Hematopoietic multipotent progenitor cell treated with erythropoietin and hydrocortisone succinate and interleukin-3 and kit ligand, for 17 days (in vitro differentiated cells): ENCODE results near the gene RAB23.
"Not testable (repeated sequence)": the region's sequence is repeated elsewhere in the genome, so short reads cannot be mapped to it uniquely, and the experiment has no call there.

Experiments used
- DNase-seq: peaks from one replicate; pipeline ENCODE4 v3.0.0-alpha.2; 2015; ENCODE audit warnings: low spot score

RAB23 gene

DNA sequence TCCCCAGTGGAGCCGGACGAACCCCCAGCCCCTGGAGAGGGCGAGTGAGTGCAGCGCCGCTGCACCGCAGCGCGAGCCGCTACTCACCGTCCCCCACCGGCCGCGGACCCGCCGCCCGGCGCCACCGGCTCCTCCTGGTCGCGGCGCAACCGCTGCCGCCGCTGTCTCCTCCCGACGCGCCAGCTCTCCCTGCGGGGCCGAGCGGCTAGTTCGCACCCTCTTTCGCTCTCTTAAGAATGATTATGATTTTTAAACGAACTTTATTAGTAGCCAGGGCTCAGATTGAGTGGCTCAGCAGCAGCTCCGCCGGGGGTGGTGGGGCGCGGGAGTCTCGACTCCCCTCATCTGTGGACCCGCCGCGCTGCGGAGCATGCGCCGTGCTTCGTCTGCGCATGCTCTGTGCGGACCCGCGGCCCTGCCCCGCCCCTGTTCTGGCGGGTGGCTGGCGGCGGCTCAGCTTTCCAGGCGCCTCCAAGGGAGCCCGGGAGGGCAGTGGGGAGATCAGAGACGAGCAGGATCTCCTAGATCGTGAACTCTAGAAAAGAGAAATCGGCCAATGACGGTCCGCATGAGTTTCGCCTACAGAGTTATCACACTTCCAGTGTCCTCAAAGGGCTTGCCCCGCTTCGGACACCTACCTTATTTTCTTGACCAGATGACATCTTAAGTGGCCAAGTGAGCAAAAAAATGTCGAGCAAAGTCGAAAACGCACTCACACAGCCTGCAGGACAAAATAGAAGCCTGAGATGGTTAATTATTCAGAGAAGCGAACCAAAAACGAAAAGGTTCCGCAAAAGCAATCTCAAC lies at the start of gene RAB23:
Gene RAB23 (minus strand): TSS at position 372 of the 807 bp plus-strand sequence. CDS start 11,927 bp downstream, outside the sequence.
- DNase-seq: peak; percentile 83

DNA sequence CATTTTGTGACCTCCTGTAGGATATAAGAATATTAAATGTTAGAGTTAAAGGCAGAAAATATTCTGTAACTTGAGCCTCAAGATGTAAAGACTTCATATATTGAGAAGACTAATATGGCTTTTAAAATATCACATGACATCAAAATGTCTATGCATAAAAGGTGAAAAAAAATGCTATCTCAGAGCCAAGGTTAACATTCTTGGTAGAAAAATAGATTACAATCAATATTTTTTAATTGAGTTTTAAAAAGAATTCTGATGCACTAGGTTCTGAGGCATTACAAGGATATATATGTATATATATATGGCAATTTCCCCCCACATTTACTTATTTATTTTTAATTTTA lies 46.2 kb upstream of the RAB23 start:
- no peak for DNase-seq

DNA sequence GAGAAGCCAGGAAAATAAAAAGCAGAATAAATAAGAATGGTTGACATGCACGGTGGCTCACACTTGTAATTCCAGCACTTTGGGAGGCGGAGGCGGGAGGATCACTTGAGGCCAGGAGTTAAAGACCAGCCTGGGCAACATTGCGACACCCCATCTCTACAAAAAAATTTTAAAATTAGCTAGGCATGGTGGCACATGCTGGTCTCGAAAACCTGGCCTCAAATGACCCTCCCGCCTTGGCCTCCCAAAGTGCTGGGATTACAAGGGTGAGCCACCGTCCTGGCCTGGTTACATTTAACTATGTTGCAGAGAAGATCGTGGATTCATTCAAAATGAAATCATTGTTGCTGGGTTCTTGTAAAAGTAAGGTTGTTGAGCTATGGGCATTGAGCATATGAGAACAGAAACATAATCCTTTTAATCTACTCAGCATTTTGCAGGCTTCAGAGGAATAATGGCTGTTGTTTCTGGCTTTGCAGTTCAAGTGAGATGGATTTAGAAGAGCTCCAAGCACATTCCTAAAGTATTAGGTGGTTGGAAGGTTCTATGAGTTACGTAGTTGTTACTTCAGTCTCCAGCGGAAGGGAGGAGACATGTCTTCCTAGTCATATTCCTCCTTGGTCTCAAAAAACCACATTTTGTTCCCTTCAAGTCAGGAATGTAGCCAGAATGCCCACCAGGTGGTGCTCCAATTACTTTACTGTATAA lies 45.6 kb upstream of the RAB23 start:
- DNase-seq: peak; percentile 11

DNA sequence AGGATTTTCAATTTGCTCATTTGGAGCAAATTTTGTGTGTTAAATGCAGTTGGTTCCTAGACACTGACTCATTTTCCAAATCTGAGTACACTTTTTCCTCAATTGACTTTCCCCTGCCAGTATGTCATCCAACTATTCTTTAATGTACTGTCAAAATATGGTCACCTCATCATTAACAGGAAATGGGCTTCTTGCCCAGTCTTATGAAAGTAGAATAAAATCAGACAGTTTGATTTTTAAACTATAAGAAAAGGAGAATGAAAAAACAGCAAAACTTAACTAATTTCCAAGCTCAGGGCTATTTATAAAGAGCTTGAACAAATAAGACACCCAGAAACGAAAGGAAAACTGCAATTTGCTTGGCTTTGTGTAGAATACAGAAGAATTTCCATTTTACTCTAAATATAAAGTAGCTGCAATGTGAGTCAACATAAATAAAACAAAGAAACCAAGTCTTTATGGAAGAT lies 43.7 kb upstream of the RAB23 start:
- DNase-seq: no peak

DNA sequence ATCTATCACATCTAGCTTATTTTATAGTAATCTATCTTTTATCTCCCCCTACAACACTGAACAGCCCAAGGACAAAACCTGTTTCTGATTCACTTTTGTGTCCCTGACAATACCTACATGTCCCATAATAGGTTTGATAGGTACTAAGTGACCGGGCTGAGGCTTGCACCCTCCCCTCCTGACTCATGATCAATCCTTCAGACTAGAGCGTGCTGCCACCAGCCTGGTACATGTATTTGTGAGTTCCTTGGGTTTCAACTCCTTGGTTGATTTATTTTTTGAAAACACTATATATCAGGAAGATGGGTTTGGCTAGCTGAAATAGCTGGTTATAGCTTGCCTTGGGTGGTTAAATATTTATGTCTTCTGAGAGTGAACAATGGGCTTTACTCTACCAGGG lies 41.6 kb upstream of the RAB23 start:
- DNase-seq: no peak

DNA sequence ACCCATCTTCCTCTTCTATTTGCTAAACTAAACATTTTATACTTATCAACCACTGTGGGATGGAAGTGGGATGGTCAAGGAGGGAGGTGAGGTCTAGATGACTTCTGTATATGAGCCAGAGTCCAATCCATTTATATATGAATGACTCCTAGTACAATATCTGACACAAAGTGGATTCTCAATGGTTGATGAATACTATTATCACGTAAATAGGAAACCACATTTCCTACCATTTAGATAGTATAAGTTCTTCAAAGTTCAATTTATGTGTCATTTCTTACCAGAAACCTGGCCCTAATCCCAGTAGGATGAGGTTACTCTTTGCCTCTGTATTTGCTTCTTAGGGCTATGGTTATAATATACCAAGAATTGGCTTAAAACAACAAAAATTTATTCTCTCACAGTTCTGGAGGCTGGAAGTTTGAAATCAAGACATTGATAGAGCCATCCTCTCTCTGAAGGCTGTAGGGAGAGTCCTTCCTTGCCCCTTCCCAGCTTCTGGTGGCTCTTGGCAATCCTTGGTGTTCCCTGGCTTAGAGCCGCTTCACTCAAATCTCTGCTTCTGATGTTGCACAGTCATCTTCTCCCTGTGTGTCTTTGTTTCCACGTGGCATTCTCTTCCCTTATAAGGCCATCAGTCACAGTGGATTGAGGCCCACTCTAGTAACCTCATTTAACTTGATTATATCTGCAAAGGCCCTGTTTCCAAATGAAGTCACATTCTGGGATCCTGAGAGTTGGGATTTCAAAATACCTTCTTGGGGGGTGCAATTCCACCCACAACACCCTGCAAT lies 41.0 kb upstream of the RAB23 start:
- no peak for DNase-seq

DNA sequence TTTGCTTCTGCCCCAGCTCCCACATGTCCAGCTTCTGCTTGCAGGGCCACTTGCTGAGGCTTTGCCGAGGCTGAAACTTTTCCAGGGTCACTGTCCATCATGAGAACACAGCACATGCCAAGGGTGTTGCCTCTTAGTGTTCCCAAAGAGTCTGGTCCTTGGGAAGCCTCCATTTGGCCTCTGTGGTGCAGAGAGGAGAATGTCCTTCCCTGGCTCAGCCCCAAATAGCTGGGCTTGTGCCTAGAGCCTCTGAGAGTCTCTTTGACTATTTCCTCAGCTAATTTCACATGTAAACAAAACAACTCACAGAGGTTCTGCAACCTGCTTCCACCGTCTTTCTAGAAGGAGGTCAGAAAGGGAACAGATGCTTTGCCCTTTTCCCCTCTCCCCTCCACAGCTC lies 40.4 kb upstream of the RAB23 start:
- DNase-seq: no peak

DNA sequence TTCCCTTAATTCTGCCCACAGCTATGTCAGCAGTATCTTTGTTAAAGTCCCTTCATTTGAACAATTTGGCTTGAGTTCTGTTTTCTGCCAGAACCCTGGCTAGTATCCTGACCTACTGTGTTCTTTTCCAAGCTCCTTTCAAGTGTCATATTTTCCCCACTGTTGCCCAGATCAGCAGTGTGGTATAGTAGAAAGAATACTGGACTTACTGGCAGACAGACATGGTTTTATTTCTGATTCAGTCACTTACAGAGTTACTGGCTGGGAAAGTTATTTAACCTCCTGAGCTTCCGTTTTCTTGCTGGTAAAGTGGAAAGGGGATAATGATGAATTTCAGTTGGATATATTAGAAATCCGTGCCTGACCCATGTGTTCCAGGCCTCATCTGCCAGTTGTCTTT lies 39.8 kb upstream of the RAB23 start:
- no peak for DNase-seq

DNA sequence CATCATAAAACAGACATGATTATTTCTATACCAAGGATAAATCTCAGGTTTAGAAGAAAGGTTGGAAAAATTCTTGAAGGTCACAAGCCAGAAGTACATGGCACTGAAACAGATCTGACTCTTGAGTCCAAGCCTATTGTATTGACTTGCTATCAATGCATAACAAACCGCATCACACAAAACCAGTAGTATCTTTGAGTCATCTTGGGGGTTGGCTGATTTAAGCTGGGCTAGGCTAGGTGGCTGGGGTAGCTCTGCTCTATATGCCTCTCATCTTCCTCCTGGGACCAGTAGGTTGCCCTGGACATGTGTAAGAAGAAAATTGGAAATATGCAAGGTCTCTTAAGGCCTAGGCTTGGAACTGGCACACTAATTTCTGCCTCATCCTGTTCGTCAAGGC lies 37.0 kb upstream of the RAB23 start:
- no peak for DNase-seq

DNA sequence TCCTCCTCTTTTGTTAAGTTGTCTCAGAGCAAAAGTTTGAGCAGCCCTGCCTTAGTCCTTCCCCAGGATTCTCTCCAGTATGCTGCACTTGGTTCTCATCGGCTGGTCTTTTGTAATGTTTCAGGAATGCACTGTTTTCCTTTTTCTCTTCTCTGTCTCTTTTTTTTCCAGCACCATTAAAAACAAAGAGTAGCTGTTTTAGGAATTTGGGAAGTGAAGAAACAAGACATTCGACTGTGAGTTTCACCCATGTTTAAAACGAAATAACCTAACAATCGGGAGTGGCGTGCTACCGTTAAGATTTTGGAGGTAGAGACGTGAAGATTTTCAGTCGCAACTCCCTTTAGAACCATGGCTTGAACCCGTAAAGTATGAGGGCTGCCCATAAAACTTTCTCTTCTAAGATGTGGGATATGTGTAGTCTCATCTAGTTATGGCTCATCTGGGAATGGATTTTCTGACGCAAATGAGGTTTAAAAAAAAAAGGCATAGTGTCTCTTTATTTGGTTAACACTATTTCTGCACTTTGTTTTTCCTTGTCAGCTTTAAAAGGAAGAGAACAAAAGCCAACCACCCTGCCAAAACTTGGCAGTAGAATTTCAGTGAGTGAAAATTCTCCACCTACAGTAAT lies 35.9 kb upstream of the RAB23 start:
- DNase-seq: no peak

DNA sequence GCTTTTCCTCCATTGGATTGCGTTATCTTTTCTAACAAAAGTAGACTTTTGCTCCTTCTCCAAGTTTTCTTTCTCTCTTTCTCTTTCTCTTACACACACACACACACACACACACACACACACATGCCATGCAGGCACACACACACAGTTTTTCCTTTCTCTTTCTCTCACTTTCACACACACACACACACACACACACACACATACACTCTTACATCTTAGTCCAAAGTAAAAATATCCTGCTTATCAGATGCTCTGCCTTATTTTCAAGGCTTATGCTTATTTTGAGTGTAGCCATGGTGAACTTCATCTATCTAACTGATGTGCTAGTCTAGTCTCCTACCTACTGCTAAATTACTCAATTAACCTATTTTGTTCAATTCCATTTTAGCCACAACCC lies 34.4 kb upstream of the RAB23 start:
- DNase-seq: no peak

DNA sequence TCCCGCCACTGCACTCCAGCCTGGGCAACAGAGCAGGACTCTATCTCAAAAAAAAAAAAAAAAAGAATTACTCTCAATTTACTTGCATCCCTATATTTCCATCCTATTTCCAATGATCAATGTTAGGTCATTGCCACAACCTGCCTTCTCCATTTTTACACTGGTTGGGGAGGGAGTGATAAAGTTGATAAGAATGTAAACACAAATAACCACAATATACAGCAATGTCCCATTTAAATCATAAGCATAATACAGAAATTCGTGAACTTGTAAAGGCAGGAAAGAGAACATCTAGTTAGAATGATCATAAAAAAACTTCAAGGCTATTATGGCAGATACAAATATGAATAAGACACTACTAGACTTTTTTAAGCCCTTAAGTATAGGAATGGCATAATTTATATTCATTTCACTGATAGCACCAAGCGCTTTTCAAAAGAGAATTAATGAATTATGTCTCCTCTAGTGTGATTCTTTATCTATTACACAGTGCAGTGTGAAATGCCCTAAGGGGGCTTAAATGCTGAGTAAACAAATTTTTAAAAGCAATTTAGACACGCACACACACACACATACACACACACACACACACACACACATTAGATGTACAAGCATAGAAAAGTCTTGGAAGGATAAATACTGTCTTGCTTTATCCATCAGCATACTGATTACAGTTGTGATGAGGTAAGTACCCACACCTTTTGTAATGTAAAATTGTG lies 33.5 kb upstream of the RAB23 start:
- no peak for DNase-seq

DNA sequence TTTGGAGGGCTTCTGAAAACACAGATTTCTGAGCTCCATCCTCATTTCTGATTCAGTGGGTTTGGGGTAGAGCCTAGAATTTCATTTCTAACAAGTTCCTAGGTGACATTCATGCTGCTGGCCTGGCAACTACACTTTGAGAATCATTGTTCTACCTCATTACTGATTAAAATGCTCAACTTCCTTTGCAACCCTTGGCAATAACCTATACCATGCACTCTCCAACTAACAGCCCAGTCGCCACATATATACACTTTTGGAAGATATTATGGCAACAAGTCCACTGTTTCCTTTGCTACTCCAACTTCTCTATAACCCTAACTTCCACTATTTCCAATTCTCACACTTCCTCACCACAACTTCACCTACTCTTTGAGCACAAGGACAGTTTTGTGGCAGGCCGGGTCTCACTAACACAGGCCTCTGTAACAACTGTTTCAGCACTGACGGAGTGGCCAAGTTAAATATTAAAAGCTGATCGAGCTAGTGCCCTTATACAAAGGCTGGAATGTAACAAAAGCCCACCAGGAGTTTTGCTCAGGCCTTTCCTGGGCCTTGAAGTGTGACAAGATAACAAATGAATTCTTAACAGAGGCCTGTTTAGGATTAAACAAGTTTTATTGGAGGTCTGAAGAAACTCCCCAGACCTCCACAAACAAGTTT lies 32.1 kb upstream of the RAB23 start:
- DNase-seq: no peak

DNA sequence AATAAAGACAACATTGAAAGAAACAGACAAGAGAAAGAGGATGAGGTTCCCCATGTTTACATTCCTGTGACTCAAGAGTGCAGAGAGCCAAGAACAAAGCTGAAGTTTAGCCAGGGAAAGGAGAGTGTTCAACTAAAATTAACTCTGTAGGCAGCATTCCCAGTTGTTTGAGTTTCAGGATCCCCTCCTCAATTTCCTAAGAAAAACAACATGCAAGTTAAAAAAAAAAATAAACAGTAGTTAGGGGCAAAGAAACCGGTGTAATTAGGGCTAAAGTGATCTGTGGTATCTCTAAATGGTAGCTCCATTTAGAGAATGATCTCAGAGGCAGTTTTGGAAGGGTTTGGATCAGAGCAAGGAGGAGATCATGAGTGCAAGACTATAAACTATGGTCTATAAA lies 30.9 kb upstream of the RAB23 start:
- DNase-seq: no peak

DNA sequence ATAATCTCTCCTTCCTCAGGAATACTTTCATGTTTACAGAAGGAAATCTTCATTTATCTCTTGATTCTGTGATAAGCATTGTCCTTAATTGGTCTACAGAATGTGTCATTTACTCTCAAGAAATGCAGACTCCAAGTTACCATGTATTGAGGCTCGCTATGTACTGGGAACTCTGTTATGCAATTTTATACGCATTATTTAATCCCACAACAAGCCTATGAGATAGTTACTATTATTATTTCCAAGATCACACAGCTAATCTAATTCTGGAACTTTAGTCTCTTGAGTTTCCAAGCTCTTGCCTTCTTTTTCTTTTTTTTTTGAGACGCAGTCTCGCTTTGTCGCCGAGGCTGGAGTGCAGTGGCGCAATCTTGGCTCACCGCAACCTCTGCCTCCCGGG lies 30.0 kb upstream of the RAB23 start:
- no peak for DNase-seq

DNA sequence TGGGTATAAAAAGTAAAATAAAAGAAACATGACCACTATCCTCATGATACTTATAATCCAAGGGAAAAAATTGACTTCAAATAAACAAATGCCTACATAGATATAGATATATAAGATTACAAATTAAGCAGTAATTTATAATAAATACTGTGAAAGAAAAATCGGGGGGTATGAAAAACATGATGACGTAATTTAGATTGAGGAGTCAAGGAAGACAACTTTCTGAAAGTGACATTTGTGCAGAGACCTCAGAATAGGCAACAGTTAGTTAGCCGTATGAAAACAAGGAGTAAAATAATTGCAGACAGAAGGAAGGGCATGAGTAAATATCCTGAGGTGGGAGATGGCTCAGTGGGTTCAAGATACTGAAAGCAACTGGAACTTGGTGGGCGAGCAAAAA lies 28.2 kb upstream of the RAB23 start:
- no peak for DNase-seq

DNA sequence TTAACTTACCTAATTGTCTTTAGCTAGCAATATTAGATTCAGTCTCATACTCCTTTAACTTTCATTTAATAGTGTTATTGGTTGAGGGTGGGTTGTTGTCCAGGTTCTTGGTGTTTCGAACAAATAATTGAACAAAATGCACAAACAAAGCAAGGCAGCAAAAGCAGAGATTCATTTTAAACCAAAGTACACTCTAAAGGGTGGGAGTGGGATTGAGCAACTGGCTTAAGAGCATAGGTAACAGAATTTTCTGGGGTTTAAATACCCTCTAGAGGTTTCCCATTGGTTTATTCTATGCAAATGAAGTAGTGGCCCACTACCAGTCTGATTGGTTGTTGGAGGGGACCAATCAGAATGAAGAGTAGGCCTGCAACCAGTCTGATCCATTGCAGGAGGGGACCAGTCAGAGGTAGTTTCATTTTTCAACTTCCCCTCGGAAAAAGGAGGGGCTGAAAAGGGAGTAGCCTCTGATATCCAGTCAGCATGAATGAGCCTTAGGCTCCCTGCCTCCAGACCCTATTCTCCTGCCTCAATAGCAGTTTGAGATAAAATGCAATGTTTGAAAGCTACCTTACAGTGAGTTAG lies 26.3 kb upstream of the RAB23 start:
- no peak for DNase-seq

DNA sequence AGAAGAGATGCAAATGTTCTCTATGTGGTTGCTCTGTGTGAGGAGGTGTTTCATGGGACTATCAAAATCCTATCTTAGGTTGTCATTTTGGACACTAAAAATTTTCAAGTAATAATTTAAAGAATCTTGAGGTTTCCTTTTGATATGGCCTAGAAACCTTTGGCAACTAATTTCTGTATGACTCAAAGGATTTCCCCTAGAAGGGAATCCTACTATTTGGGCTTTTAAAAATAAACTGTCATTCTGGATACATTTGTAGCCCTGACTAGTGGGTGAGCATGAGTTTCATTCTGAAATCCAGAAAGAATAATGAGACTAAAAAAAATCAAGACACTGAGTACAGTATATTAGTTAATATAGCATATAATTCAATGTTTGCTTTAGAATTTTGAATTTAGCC lies 25.5 kb upstream of the RAB23 start:
- no peak for DNase-seq

DNA sequence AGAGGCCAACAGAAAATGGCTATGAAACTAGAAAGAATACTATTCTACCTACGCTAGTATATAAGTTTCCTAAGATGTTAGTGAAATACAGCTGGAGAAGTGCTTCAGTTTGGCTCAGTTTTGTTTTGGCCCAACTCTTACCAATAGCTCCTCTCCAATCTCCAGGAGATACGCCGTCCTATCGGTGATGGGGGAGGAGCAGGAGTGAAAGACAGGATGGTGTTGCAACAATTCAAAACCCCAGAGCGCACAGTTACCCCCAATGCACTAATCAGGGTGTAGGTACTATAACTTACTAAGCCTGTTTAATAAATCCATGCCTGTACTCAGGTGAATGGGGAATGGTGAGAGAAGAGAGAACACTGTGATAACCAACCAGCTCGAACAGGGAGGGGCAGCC lies 24.2 kb upstream of the RAB23 start:
- DNase-seq: no peak

DNA sequence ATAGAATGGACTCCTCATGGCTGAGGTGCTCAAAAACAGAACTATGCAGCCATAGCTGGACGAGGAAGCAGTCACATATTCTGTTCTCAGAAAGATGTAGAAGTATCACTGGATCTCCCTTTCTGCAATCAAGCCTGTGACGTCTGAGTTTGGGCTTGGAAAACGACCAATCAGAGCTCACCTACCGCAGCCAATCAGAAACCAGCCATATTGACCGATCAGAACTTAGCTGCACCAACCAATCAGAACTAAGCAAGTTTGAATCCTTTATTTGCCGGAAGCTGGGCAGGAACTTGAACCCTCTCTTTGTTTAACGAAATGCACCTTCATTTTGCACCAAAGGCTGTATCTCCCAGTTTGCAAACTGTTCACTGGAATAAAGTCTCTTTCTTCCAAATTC lies 21.8 kb upstream of the RAB23 start:
- DNase-seq: no peak

DNA sequence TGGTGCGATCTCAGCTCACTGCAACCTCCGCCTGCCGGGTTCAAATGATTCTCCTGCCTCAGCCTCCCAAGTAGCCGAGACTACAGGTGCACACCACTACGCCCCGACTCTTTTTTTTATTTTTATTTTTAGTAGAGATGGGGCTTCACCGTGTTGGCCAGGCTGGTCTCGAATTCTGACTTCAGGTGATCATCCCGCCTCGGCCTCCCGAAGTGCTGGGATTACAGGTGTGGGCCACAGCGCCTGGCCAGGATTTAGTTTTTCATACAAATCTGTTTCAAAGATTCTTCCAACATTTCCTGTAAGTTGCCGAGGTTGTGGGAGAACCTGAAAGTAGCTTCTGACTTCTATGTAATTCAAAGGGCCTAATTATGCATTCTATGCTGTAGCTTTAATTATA lies 21.4 kb upstream of the RAB23 start:
- not testable (repeated sequence) for DNase-seq
